SIG-M5 (cell line): ENCODE measurements around the gene TNFRSF12A.
"Not testable (repeated sequence)": the region's sequence is repeated elsewhere in the genome, so short reads cannot be mapped to it uniquely, and the experiment has no call there.

Experiments used
- DNase-seq: peaks from one replicate; lab custom pipeline; 2025; lab: John Stamatoyannopoulos, UW

TNFRSF12A gene

DNA sequence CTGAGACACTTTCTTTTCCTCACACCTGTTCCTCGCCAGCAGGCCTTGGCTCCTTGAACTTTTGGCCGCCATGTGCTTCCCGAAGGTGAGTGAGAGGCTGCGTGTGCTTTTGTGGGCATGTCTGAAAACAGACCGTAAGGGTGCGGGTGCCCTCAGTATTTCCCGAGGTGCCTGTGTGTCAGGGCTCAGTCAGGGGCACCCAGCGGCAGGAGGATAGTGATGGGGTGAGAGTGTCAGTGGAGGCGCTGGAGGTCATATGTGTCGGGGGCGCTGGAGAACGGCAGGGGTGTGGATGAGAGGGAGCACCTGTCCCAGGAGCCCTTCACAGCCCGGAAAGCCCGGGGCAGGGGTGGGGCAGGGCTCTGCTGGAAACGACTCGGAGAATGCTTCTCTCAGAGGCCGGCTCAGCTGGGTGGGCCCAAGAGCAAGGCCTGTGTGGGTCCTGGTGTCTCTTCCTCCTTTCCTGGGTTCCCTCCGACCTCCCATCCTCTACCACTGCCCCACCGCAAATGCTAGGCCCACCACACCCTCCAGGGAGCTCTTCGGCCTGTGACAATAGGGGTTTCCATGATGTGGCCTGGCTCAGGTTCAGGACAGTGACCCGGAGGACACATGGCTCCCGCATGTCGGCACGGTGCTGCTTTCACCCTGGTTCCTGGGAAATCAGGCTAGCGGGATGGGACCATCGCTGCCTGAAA, 45.7 kb downstream of the TNFRSF12A start:
- DNase-seq, result no peak

DNA sequence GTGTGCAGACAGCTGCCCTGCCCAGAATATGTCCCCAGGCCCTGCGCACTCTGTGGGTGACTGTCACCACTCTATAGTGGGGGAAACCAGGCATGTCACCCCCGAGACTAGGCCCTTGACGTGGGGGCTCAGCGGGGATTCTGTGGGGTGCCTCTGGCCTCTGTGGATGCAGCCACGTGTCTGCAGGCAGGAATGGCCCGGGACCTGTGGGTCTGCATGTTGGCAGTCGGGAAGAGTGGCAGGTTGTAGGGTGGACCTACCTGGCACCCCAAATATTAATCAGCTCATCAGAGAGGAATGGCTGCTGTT, 46.2 kb downstream of the TNFRSF12A start:
- no peak for DNase-seq

DNA sequence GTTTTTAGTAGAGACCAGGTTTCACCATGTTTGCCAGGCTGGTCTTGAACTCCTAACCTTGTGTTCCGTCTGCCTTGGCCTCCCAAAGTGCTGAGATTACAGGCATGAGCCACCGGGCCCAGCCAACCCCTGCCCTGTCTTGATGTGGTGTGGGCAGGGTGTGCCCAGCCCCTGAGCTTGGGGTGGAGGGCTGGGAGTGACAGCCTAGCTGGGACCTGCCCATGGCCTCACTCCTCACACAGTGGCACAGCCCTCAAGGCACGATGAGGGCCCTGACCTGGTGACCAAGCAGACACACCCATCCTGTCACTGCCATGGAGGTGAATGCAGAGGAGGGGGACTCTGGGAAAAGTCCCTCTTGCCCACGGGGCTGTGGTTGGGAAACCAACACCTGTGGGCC, 48.3 kb downstream of the TNFRSF12A start:
- DNase-seq, result no peak

DNA sequence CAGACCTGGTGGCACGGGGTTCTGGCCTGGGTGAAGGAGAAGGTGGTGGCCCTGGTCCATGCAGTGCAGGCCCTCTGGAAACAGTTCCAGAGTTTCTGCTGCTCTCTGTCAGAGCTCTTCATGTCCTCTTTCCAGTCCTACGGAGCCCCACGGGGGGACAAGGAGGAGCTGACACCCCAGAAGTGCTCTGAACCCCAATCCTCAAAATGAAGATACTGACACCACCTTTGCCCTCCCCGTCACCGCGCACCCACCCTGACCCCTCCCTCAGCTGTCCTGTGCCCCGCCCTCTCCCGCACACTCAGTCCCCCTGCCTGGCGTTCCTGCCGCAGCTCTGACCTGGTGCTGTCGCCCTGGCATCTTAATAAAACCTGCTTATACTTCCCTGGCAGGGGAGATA, 49.0 kb downstream of the TNFRSF12A start:
- not testable (repeated sequence) for DNase-seq

DNA sequence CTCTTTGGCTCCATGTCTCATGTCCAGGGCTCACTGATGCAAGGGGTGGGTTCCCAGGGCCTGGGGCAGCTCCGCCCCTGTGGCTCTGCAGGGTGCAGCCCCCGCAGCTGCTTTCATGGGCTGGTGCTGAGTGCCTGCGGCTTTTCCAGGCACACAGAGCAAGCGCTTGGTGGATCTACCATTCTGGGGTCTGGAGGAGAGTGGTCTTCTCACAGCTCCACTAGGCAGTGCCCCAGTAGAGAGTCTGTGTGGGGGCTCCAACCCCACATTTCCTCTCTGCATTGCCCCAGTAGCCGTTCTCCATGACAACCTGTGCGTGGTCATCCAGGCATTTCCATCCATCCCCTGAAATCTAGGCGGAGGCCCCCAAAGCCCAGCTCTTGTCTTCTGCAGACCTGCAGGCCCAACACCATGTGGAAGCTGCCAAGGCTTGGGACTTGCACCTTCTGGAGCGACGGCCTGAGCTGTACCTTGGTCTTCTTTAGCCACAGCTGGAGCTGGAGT, 50.5 kb downstream of the TNFRSF12A start:
- no peak for DNase-seq

DNA sequence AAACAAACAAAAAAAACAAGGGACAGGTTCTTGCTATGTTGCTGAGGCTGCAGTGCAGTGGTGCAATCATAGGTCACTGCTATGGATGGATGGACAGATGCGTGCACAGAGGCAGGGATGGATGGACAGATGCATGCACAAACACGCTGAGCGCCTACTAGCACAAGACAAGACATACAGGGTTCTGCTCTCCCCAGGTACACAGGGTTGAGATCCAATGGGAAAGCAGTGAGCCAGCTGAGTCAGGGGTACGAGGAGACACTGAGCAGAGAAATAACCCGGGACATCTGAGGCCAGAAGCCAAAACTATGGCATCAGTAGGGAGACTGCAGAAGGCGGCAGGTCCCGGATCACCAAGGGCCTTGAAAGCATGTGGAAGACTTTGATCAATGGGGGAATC, 51.5 kb downstream of the TNFRSF12A start:
- DNase-seq, result no peak
